Testis (tissue), 3 donors: Measurements from ENCODE around the gene MYO7A. TPM values are rescaled to one million over a fixed set of nuclear protein-coding genes. Genes with fewer than 3 reads are reported as not detected.

Source experiments
- DNase-seq: peaks from one replicate; pipeline ENCODE4 v3.0.0-alpha.2; 2019
- H3K27ac ChIP-seq, 2 donors: fragments of 200-600 bp; sonication (generic); one replicate each; pipeline ENCODE4 v1.5.1; 2019
- H3K27me3 ChIP-seq: fragments of 200-600 bp; sonication (generic); one replicate; pipeline ENCODE4 v1.5.1; 2019
- H3K36me3 ChIP-seq: fragments of 200-600 bp; sonication (generic); one replicate; pipeline ENCODE4 v1.5.1; 2017; ENCODE audit warnings: low read depth; ENCODE audit errors: missing control alignments
- H3K4me1 ChIP-seq: fragments of 200-600 bp; sonication (generic); one replicate; pipeline ENCODE4 v1.5.1; 2019
- H3K4me3 ChIP-seq, 2 donors: fragments of 200-600 bp; sonication (generic); one replicate each; pipeline ENCODE4 v1.5.1; 2017 to 2019
- H3K9me3 ChIP-seq: fragments of 200-600 bp; sonication (generic); one replicate; pipeline ENCODE4 v1.5.1; 2017
- CTCF ChIP-seq, 3 experiments: fragments of 450-650 bp in 2 of 3; fragments of 200-600 bp in 1 of 3; sonication (generic) in 1 of 3; IDR thresholded peaks; one replicate each; pipeline ENCODE4 v1.5.1; 2016 to 2019; ENCODE audit warnings: antibody characterized with exemption in 3 of 3, mild to moderate bottlenecking in 2 of 3, moderate library complexity in 1 of 3
- POLR2A ChIP-seq: fragments of 450-650 bp; IDR thresholded peaks from one replicate; pipeline ENCODE4 v1.6.1; 2017; ENCODE audit warnings: antibody characterized with exemption, mild to moderate bottlenecking, moderate library complexity
- WGBS, 2 donors: methylation state at CpG; one replicate each; pipeline ENCODE4 v1.1.5; 2018; 5-methylcytosine and 5-hydroxymethylcytosine counted together
- intact Hi-C: fragments of 100-400 bp; cut with DNase I; formaldehyde crosslinking; loops from one replicate; pipeline ENCODE4 v1.15.1; 2023; ENCODE audit warnings: low total_unique reads
- polyA plus RNA-seq: library from polyadenylated mRNA; stranded (reverse); fragments of 350-450 nt; fragmentation: Illumina TruSeq; extraction: RNeasy Lipid Tissue Mini Kit (QIAGEN cat#74804); gene quantifications from one replicate; pipeline ENCODE4 v1.2.3, GENCODE V29; 2014; ENCODE audit warnings: low read depth, low replicate concordance; ENCODE audit not compliant: insufficient read depth
- total RNA-seq, 2 donors: library from RNA; depleted of rRNA; stranded (reverse); fragments of >200 nt; gene quantifications; one replicate each; pipeline ENCODE4 v1.2.3, GENCODE V29; 2016

Gene MYO7A
- total and polyA plus RNA-seq, 3 donors from 2014 or later, result 40.1 to 239 (median 161) TPM

DNA sequence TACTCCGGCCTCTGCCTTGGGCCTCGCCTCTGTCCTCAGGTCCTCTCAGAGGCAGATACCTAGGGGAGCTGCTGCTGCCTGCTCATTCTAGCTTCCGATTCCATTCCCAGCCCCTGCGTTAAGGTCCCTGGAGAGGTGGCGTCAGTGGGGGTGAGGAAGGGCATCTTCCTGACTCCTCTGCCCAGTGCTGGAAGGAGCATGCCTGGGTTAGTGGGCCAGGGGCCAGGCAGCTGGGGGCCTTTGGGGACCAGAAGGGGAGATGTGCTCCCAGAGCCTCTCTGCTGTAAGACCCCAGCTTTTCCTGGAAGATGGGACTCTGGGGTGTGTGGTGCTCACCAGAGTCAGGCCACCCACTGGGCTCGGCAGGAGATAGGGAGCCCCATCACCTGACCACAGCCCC, 3.6 kb upstream of the MYO7A start:
- H3K36me3 ChIP-seq, result no peaks in the 10 kb centered on the region

GRCh38 chr11:77125191-77125590, 2.9 kb upstream of the MYO7A start:
- no peak overlapping the region for H3K27ac ChIP-seq
- no peaks in the 10 kb centered on the region for H3K27me3 ChIP-seq
- H3K36me3 ChIP-seq, result no peaks in the 10 kb centered on the region
- WGBS, 2 donors, result 50 to 59% methylated on average over 6 of the region's 6 CpGs
- no peak overlapping the region for H3K4me3 ChIP-seq
- intact Hi-C loops, result loop anchor here (5.0 to 10.0 kb wide), 2 partner anchors 57 to 420 kb away; no protein-coding TSS in a partner anchor
- no peaks in the 10 kb centered on the region for H3K9me3 ChIP-seq
- no peak for TF ChIP-seq CTCF (IDR thresholded peaks at IDR 0.05)
- no peak for TF ChIP-seq POLR2A
- peaks cover 24% of the 10 kb centered on the region for H3K4me1 ChIP-seq
- no peak for DNase-seq

More for the DNA sequence above, 3.6 kb upstream of the MYO7A start:
- H3K27ac ChIP-seq, result no peak overlapping the region
- 87 to 92% methylated on average over 6 of the region's 6 CpGs for WGBS, 2 donors
- H3K27me3 ChIP-seq, result no peaks in the 10 kb centered on the region
- peaks cover 21% of the 10 kb centered on the region for H3K4me1 ChIP-seq
- no peaks in the 10 kb centered on the region for H3K9me3 ChIP-seq
- no peak for DNase-seq
- no peak overlapping the region for H3K4me3 ChIP-seq
- intact Hi-C loops, result loop anchor here (10.0 kb wide), 1 partner anchor 420 kb away; no protein-coding TSS in a partner anchor
- no peak for TF ChIP-seq POLR2A
- no peak for TF ChIP-seq CTCF (IDR thresholded peaks at IDR 0.05)

DNA sequence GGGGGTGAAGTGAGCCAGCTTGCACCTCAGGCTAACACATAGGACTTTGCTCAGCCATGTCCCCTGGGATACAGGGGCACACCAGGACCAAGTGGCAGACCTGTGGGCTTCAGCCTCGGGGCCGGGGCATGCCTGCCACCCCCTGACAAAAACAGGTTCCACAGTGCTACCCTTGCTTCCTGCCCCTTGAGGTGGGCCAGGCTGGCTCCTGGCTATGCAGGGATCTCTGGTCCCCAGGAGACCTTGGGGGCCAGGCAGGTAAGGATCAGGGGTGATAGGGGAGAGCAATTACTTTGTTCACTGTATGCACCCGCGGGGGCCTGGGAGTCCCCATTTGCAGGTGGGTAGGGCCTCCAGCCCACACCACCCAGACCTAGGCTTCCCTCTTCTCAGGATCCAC, 2.4 kb upstream of the MYO7A start:
- TF ChIP-seq POLR2A, result no peak
- TF ChIP-seq CTCF (IDR thresholded peaks at IDR 0.05), result no peak
- Histone ChIP-seq H3K9me3 (no peaks in the 10 kb centered on the region), H3K4me3 (no peak overlapping the region), H3K4me1 (peaks cover 29% of the 10 kb centered on the region), H3K27me3 (no peaks in the 10 kb centered on the region), H3K27ac (no peak overlapping the region), H3K36me3 (no peaks in the 10 kb centered on the region)
- WGBS, 2 donors, result 62 to 70% methylated on average over 3 to 4 of the region's 4 CpGs
- DNase-seq, result no peak
- intact Hi-C loops, result loop anchor here (5.0 to 10.0 kb wide), 2 partner anchors 57 to 419 kb away; no protein-coding TSS in a partner anchor

DNA sequence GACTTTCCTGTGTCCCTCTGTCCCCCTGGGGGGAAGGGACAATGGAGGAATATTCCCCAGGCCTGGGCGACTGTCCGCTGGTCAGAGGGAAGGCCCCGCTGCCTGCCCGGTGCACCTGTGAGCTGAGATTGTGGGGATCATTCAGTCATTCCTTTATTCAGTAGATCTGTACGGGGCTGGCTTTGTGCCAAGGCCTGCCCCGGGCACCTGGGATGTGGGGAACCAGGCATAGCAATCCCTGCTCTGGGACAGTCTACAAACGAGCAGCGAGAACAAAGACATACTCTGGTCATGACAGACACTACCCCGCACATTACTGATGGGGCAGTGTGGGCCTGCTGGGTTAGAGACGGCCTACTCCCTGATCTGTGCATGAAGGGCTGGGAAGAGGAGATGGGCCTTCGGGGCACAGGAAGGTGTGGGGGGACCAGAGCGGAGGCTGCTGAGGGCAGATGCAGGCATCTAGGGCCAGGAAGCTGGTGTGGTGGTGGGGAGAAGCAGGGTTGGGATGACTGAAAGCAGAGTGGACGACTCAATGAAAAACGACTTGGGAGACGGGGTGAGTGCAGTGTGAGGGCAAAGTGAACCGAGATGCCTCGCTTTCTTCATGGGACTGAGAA, 1.8 kb upstream of the MYO7A start:
- Histone ChIP-seq H3K36me3 (no peaks in the 10 kb centered on the region), H3K27me3 (no peaks in the 10 kb centered on the region), H3K4me1 (peaks cover 34% of the 10 kb centered on the region), H3K9me3 (no peaks in the 10 kb centered on the region), H3K27ac (no peak overlapping the region), H3K4me3 (no peak overlapping the region)
- intact Hi-C loops, result loop anchor here (5.0 to 10.0 kb wide), 2 partner anchors 56 to 419 kb away; no protein-coding TSS in a partner anchor
- no peak for TF ChIP-seq CTCF (IDR thresholded peaks at IDR 0.05)
- no peak for TF ChIP-seq POLR2A
- WGBS, 2 donors, result 68 to 70% methylated on average over 17 of the region's 17 CpGs
- no peak for DNase-seq

DNA sequence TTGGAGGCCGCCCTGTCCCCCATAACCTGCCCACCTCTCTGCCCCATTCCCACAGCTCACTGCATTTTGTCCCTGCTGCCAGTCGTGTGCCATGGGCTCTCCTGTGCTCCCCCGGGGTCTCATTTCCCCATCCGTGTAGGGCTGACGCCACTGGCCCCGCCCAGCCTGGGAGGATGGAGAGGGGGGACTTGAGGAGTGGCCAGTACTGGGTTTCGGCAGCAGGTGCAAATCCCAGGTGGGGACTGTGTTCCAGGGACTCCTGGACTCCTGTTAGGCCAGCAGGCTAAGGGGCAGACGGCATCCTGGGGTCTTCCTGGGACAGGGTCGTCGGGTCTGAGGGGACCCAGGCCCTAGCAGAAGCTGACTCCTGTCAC, 1.2 kb upstream of the MYO7A start:
- H3K27ac ChIP-seq, result peak overlapping the region in 1 of 2 donors; percentile 6
- WGBS, 2 donors, result 20 to 29% methylated on average over 3 to 10 of the region's 10 CpGs
- no peak for TF ChIP-seq CTCF (IDR thresholded peaks at IDR 0.05)
- TF ChIP-seq POLR2A, result no peak
- H3K27me3 ChIP-seq, result no peaks in the 10 kb centered on the region
- H3K4me1 ChIP-seq, result peaks cover 40% of the 10 kb centered on the region
- H3K9me3 ChIP-seq, result no peaks in the 10 kb centered on the region
- no peak for DNase-seq
- intact Hi-C loops, result loop anchor here (5.0 to 10.0 kb wide), 2 partner anchors 55 to 418 kb away; no protein-coding TSS in a partner anchor
- H3K36me3 ChIP-seq, result no peaks in the 10 kb centered on the region
- H3K4me3 ChIP-seq, result peak overlapping the region; percentile 6 to 42
